Naive B cell (primary cell): ENCODE data around the gene RNH1. TPM values are rescaled to one million over a fixed set of nuclear protein-coding genes. Genes with fewer than 3 reads are reported as not detected.

Source experiments
- ATAC-seq, 2 donors: fragments of 150-1000 bp; cut with Tn5 transposase; 2 replicates each; pipeline ENCODE4 v1.10.0; 2021; ENCODE audit warnings: low read depth in 2 of 2, mild to moderate bottlenecking in 2 of 2, moderate library complexity in 2 of 2
- DNase-seq: peaks from one replicate; pipeline ENCODE4 v3.0.0; 2022
- H3K27ac Mint-ChIP-seq, 6 donors: one replicate each; pipeline ENCODE4 v1.8.0; 2020 to 2022; ENCODE audit warnings: mild to moderate bottlenecking in 6 of 6, mixed read lengths in 6 of 6, moderate library complexity in 5 of 6, inconsistent platforms in 2 of 6
- H3K27me3 Mint-ChIP-seq, 3 donors: one replicate each; pipeline ENCODE4 v1.8.0; 2021 to 2022; ENCODE audit warnings: mixed read lengths in 3 of 3, mild to moderate bottlenecking in 1 of 3
- H3K36me3 Mint-ChIP-seq, 2 donors: one replicate each; pipeline ENCODE4 v1.8.0; 2020 to 2022; ENCODE audit warnings: mixed read lengths in 2 of 2, inconsistent platforms in 1 of 2, mild to moderate bottlenecking in 1 of 2
- H3K4me1 Mint-ChIP-seq, 3 donors: one replicate each; pipeline ENCODE4 v1.8.0; 2020 to 2022; ENCODE audit warnings: mixed read lengths in 3 of 3, inconsistent platforms in 1 of 3, mild to moderate bottlenecking in 1 of 3, moderate library complexity in 1 of 3
- H3K4me3 Mint-ChIP-seq, 8 donors: one replicate each; pipeline ENCODE4 v1.8.0; 2020 to 2022; ENCODE audit warnings: mild to moderate bottlenecking in 8 of 8, mixed read lengths in 8 of 8, moderate library complexity in 8 of 8, inconsistent platforms in 2 of 8
- H3K9me3 Mint-ChIP-seq, 7 donors: one replicate each; pipeline ENCODE4 v1.8.0; 2020 to 2022; ENCODE audit warnings: mixed read lengths in 7 of 7, mild to moderate bottlenecking in 5 of 7, inconsistent platforms in 2 of 7, moderate library complexity in 1 of 7
- polyA plus RNA-seq, 6 donors: library from polyadenylated mRNA; unstranded; fragments of 300-500 nt; fragmentation: Illumina TruSeq; gene quantifications; one replicate each; pipeline ENCODE4 v1.2.3, GENCODE V29; 2021; ENCODE audit warnings: low read depth in 6 of 6

The RNH1 gene
- polyA plus RNA-seq, 6 donors from 2014 or later, result 73.2 to 132 (median 114) TPM

- Mint-ChIP-seq H3K36me3 (peaks cover 9 to 18% of the 10 kb centered on the region in 2 donors), H3K27ac (peak overlapping the region in 1 of 6 donors; percentile 80), H3K27me3 (no peaks in the 10 kb centered on the region)
Observed at GRCh38 chr11:495537-495931, 11.5 kb downstream of the RNH1 start.

GRCh38 chr11:494761-495536, 12.1 kb downstream of the RNH1 start:
- H3K4me1 Mint-ChIP-seq, result peaks cover 7 to 10% (median 9%) of the 10 kb centered on the region in 3 donors
- H3K9me3 Mint-ChIP-seq, result no peaks in the 10 kb centered on the region
- H3K4me3 Mint-ChIP-seq, result no peak overlapping the region
- DNase-seq (no peak), ATAC-seq (no peak)
- H3K27ac Mint-ChIP-seq, result peak overlapping the region in 2 of 6 donors; percentile 13 to 80
- H3K27me3 Mint-ChIP-seq, result no peaks in the 10 kb centered on the region
- H3K36me3 Mint-ChIP-seq, result peaks cover 9 to 18% of the 10 kb centered on the region in 2 donors

More at GRCh38 chr11:495537-495931, 11.5 kb downstream of the RNH1 start:
- Mint-ChIP-seq H3K9me3 (no peaks in the 10 kb centered on the region), H3K4me1 (peaks cover 7 to 10% (median 9%) of the 10 kb centered on the region in 3 donors), H3K4me3 (no peak overlapping the region)
- DNase-seq, result no peak
- ATAC-seq, result no peak

GRCh38 chr11:492427-493226, 14.4 kb downstream of the RNH1 start:
- peaks cover 7 to 12% (median 9%) of the 10 kb centered on the region in 3 donors for H3K4me1 Mint-ChIP-seq
- ATAC-seq (no peak), DNase-seq (no peak)
- no peaks in the 10 kb centered on the region for H3K9me3 Mint-ChIP-seq
- peak overlapping the region in 2 of 6 donors; percentile 23 to 36 for H3K27ac Mint-ChIP-seq
- H3K27me3 Mint-ChIP-seq, result no peaks in the 10 kb centered on the region
- H3K4me3 Mint-ChIP-seq, result peak overlapping the region in 1 of 8 donors; percentile 22
- peaks cover 8% of the 10 kb centered on the region in 2 donors for H3K36me3 Mint-ChIP-seq

GRCh38 chr11:491358-491757, 15.7 kb downstream of the RNH1 start:
- Mint-ChIP-seq H3K36me3 (no peaks in the 10 kb centered on the region), H3K4me1 (peaks cover 0 to 5% (median 4%) of the 10 kb centered on the region in 3 donors), H3K27ac (no peak overlapping the region), H3K4me3 (no peak overlapping the region), H3K27me3 (no peaks in the 10 kb centered on the region), H3K9me3 (no peaks in the 10 kb centered on the region)
- DNase-seq (no peak), ATAC-seq (no peak)

GRCh38 chr11:490930-491260, 16.1 kb downstream of the RNH1 start:
- Mint-ChIP-seq H3K27me3 (no peaks in the 10 kb centered on the region), H3K4me3 (no peak overlapping the region), H3K27ac (no peak overlapping the region), H3K36me3 (no peaks in the 10 kb centered on the region), H3K9me3 (no peaks in the 10 kb centered on the region), H3K4me1 (peaks cover 0 to 5% (median 2%) of the 10 kb centered on the region in 3 donors)
- DNase-seq (no peak), ATAC-seq (no peak)

- no peak overlapping the region for H3K27ac Mint-ChIP-seq
- H3K36me3 Mint-ChIP-seq, result no peaks in the 10 kb centered on the region
- H3K27me3 Mint-ChIP-seq, result no peaks in the 10 kb centered on the region
- DNase-seq, result no peak
- H3K4me3 Mint-ChIP-seq, result no peak overlapping the region
- H3K9me3 Mint-ChIP-seq, result no peaks in the 10 kb centered on the region
- ATAC-seq, result no peak
- peaks cover 0 to 5% (median 0%) of the 10 kb centered on the region in 3 donors for H3K4me1 Mint-ChIP-seq
Observed at GRCh38 chr11:490186-490929, 16.7 kb downstream of the RNH1 start.

GRCh38 chr11:489610-490185, 17.3 kb downstream of the RNH1 start:
- no peak for DNase-seq
- Mint-ChIP-seq H3K27me3 (no peaks in the 10 kb centered on the region), H3K36me3 (no peaks in the 10 kb centered on the region), H3K27ac (peak overlapping the region in 1 of 6 donors; percentile 15), H3K4me1 (peaks cover 0 to 5% (median 0%) of the 10 kb centered on the region in 3 donors), H3K4me3 (no peak overlapping the region), H3K9me3 (no peaks in the 10 kb centered on the region)
- ATAC-seq, result no peak

GRCh38 chr11:488992-489391, 18.1 kb downstream of the RNH1 start:
- no peak overlapping the region for H3K27ac Mint-ChIP-seq
- no peaks in the 10 kb centered on the region for H3K36me3 Mint-ChIP-seq
- no peak for ATAC-seq
- H3K9me3 Mint-ChIP-seq, result no peaks in the 10 kb centered on the region
- H3K27me3 Mint-ChIP-seq, result no peaks in the 10 kb centered on the region
- DNase-seq, result no peak
- H3K4me1 Mint-ChIP-seq, result peaks cover 0 to 5% (median 0%) of the 10 kb centered on the region in 3 donors
- H3K4me3 Mint-ChIP-seq, result no peak overlapping the region

- Mint-ChIP-seq H3K4me1 (peaks cover 0 to 5% (median 0%) of the 10 kb centered on the region in 3 donors), H3K4me3 (no peak overlapping the region), H3K27me3 (no peaks in the 10 kb centered on the region), H3K36me3 (no peaks in the 10 kb centered on the region), H3K9me3 (no peaks in the 10 kb centered on the region), H3K27ac (no peak overlapping the region)
- no peak for ATAC-seq
- DNase-seq, result no peak
Observed at GRCh38 chr11:488579-488978, 18.5 kb downstream of the RNH1 start.

GRCh38 chr11:488062-488461, 19.0 kb downstream of the RNH1 start:
- Mint-ChIP-seq H3K27me3 (no peaks in the 10 kb centered on the region), H3K27ac (no peak overlapping the region), H3K36me3 (no peaks in the 10 kb centered on the region), H3K4me1 (peaks cover 0 to 5% (median 0%) of the 10 kb centered on the region in 3 donors), H3K9me3 (no peaks in the 10 kb centered on the region), H3K4me3 (no peak overlapping the region)
- ATAC-seq (no peak), DNase-seq (no peak)

GRCh38 chr11:487571-488021, 19.4 kb downstream of the RNH1 start:
- Mint-ChIP-seq H3K36me3 (no peaks in the 10 kb centered on the region), H3K9me3 (no peaks in the 10 kb centered on the region), H3K27me3 (no peaks in the 10 kb centered on the region), H3K4me3 (no peak overlapping the region), H3K27ac (no peak overlapping the region), H3K4me1 (peaks cover 0 to 5% (median 0%) of the 10 kb centered on the region in 3 donors)
- DNase-seq, result no peak
- ATAC-seq, result no peak

GRCh38 chr11:486189-486588, 20.9 kb downstream of the RNH1 start:
- no peaks in the 10 kb centered on the region for H3K27me3 Mint-ChIP-seq

GRCh38 chr11:484616-485015, 22.4 kb downstream of the RNH1 start:
- ATAC-seq (no peak), DNase-seq (no peak)
- Mint-ChIP-seq H3K27ac (no peak overlapping the region), H3K27me3 (no peaks in the 10 kb centered on the region), H3K9me3 (no peaks in the 10 kb centered on the region), H3K4me1 (peaks cover 0 to 5% (median 0%) of the 10 kb centered on the region in 3 donors), H3K36me3 (no peaks in the 10 kb centered on the region), H3K4me3 (no peak overlapping the region)

More at GRCh38 chr11:486189-486588, 20.9 kb downstream of the RNH1 start:
- H3K36me3 Mint-ChIP-seq, result no peaks in the 10 kb centered on the region
- ATAC-seq, result no peak
- H3K4me1 Mint-ChIP-seq, result peaks cover 0 to 5% (median 0%) of the 10 kb centered on the region in 3 donors
- no peaks in the 10 kb centered on the region for H3K9me3 Mint-ChIP-seq
- no peak for DNase-seq
- no peak overlapping the region for H3K4me3 Mint-ChIP-seq
- H3K27ac Mint-ChIP-seq, result no peak overlapping the region
